ENCODE data around the gene VAV2.

Gene VAV2

DNA sequence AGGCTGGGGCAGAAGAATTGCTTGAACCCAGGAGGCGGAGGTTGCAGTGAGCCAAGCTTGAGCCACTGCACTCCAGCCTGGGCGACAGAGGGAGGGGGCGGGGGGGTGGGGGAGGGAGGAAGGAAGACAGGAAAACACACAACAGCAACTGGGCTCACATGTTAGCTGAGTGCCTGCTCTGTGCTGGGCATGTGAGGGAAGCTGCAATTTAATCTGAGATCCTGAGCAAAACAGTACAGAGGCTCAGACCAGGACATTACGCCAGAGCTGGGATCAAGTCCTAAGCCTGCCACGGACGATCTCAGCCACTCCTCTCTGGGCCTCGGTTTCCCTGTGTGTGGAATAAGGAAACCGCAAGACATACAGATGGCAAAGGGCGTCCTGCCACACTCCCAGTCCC is 119.1 kb downstream of the VAV2 start:
- no peak for DNase-seq

DNA sequence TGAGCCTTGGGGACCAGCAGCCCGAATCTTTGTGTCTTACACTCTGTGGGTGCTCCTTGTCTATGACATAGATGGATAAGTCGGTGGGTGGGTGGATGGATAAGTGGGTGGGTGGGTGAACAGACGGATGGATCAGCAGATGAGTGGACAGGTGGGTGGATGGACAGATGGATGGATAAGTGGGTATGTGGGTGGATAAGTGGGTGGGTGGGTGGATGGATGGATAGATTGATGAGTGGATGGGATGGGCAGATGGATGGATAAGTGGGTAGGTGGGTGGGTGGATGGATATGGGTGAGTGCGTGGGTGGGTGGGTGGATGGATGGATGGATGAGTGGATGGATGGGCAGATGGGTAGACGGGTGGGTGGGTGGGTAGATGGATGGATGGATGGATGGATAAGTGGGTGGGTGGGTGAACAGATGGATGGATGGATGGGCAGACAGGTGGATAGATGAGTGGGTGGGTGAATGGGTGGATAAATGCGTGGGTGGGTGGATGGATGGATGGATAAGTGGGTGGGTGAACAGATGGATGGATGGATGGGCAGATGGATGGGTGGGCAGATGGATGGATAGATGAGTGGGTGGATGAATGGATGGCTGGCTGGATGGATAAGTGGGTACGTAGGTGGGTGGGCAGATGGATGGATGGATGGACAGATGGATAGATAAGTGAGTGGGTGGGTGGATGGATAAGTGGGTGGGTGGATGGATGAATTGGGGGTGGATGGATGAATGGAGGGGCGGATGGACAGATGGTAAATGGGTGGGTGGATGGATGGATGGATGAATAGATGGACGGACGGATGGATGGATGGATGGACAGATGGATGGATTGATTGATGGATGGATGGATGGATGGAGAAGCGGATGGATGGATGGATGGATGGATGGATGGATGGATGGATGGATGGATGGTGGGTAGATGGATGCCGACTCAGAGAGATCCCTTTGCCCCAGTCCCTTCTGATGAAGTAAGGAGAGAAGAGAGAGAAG is 121.2 kb downstream of the VAV2 start:
- DNase-seq: no peak

GRCh38 chr9:133869674-133870405 is 122.3 kb downstream of the VAV2 start:
- DNase-seq: no peak

DNA sequence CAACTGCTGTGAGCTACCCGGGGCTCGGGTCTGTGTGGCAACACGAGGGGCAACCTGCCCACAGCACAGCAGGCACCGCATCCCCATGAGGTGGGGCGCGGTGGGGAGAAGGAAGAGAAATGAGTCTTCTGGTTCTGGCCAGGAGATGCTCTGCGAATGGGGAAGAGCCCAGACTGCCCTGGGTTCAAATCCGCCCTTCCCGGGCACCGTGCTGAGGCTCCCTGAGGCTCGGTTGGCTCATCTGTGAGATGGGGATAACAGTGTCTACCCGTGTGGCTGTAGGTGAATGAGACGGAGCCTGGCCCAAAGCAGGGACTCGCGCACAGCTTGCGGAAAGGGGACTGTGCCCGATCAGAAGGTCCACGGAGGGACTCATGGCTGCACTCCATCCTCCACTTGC is 123.9 kb downstream of the VAV2 start:
- DNase-seq: no peak

DNA sequence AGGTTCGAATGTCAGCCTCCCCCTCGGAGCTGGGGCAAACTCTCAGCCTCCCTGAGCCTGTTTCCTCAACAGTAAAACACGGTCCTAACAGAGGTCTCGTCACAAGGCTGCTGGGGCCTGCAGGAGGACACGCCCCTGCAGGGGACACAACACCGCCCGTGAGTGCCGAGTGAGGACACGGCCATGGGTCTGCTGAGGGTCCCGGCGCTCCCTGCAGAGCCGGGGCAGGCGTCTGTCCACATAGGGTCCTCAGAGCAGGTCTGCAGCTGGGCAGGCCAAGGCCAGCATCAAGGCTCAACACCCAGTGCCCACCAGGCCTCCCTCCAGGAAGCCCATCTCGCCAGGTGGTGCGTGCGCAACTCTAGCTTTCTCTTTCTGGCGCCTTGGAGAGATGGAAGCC is 125.2 kb downstream of the VAV2 start:
- no peak for DNase-seq

GRCh38 chr9:133864011-133864410 is 128.1 kb downstream of the VAV2 start:
- DNase-seq: no peak

DNA sequence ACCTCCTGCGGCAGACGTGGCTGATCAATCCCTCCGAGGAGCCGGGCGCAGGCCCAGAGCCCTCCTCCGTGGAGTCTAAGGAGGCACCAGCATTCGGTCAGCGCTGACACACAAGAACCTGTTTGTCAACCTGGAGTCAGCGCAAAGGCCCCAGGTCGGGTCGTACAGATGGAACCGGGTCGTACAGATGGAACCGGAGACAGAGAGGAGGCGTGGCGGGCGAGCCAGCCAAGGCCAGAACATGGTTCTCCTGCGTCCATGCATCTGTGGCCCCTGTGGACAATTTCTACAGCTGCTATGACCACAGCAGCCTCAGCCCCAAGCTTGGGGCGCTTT is 128.9 kb downstream of the VAV2 start:
- DNase-seq: no peak

- no peak for DNase-seq
These were observed 129.4 kb downstream of the VAV2 start for GRCh38 chr9:133862585-133863256.

DNA sequence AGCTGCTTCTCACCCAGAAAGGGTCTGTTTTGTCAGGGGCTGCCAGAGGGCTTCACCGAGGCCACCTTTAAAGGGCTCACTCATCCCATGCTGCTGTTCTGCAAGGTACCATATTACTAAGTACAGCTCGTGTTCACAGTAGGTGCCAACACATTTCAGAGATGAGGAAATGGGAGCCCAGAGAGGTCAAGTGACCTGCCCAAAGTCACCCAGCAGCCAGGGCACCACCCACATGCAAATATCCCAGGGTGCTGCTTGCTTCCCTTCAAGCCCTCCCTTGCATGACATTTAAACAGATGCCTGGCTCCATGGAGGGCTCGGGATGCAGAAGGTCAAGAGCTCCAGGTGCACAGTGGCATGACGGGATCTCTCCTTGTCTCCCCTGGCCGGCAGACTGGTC is 130.4 kb downstream of the VAV2 start:
- no peak for DNase-seq

- no peak for DNase-seq
These were observed 131.0 kb downstream of the VAV2 start for GRCh38 chr9:133861086-133861485.

DNA sequence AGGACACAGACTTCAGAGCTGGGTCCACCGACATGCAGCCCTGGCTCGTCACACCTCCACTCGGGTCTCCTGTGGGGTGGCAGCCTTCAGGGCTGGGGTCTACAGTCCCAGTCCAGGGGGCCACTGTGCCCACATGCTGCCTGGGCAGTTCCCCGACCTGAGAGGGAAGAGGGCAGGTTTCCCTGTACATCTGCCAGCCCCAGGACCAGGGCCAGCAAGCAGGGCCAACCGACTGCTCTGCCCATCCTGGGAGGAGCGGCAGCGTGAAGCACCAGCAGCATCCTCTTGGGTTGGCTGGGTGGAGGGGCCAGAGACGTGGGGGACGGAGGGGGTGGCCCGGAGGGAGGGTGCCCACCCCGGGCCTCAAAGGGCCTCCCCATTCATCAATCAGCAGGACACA is 133.4 kb downstream of the VAV2 start:
- DNase-seq: no peak

DNA sequence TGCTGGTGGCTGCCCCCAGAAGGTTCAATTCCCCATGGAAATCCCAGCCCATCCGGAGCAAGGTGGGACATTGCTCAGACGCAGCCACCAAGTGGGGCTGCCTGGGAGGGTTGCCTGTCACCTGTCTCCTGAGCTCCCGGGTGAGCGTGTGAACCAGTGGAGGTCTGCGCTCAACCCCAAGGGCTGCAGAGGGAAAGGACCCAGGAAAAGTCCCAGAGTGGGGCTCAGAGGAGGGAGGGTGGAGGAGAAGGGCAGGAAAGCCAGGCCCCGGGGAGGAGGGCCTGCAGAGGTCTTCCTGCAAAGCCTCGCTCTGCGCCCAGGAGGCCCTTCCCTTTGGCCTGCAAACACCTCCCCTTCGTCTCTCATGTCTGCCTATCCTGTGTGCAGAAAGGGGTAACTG is 134.5 kb downstream of the VAV2 start:
- no peak for DNase-seq

DNA sequence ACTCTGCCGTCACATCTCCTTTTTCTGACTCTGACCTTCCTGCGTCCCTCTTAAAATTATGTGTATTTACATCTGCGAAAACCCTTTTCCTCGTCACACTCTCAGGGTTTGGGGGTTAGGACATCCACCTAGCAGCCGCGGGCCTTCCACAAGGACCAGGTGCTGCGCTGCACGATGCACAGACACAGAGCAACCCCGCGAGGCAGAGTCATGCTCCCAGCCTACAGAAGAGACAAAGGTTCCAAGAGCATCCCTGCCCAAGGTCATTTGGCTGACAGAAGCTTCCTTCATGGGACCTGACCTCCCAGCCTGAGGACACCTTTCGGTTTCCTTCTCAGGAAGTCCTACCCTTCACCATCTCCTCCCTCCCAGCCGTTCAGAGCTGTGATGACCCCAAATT is 135.3 kb downstream of the VAV2 start:
- DNase-seq: no peak

- no peak for DNase-seq
These were observed 136.2 kb downstream of the VAV2 start for GRCh38 chr9:133855802-133856521.

- no peak for DNase-seq
These were observed 136.8 kb downstream of the VAV2 start for GRCh38 chr9:133855371-133855770.

GRCh38 chr9:133854765-133855164 is 137.4 kb downstream of the VAV2 start:
- DNase-seq: no peak

- DNase-seq: no peak
These were observed 138.1 kb downstream of the VAV2 start for GRCh38 chr9:133854048-133854447.

- no peak for DNase-seq
These were observed 138.8 kb downstream of the VAV2 start for GRCh38 chr9:133853331-133853730.

DNA sequence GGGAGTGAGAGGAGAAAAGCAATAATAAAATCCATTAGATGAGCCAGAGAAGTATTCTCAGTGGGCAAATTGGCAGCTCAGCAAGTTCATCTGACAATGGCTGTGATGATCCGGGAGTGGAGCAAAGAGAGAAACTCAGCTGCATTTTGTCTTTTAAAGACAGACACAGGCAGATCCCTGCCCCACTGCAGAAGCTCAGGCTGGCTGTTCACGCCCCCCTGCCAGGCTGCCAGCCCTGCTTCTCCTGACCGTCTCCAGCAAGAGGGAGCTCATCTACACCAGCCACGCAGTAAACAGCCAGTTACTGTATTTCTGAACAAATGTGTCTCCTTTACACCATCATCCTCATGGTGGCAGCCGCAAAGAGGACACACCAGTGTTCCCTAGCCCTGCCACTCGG is 139.7 kb downstream of the VAV2 start:
- DNase-seq: no peak

- DNase-seq: no peak
These were observed 140.4 kb downstream of the VAV2 start for GRCh38 chr9:133851693-133852092.

GRCh38 chr9:133850937-133851336 is 141.2 kb downstream of the VAV2 start:
- DNase-seq: no peak

DNA sequence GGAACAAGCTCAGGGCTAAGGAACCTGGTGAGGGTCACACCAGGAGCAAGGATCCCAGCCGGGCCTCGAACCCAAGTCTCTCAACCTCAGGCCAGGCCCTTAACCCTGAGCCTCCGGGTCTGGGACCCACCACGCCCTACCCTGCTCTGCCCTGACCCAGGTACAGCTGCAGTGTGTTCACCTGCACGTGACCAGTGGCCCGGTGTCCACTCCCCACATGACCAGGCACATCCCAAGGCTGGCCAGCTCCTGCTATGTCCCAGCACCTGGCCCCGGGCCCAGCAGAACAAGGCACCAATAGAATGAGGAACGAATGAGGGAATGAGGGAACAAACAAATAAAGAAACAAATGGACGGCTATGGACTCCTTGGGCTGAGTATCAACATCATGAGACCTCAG is 142.0 kb downstream of the VAV2 start:
- no peak for DNase-seq

- no peak for DNase-seq
These were observed 142.9 kb downstream of the VAV2 start for GRCh38 chr9:133849110-133849670.

Data from activated gamma-delta T cell treated with Interleukin-2 at 50 U/mL for 16 hours (primary cell).